GM19099 (cell line): ENCODE measurements around the gene MAP6.

Experiments used
- POLR2A ChIP-seq: IDR thresholded peaks from 3 replicates; pipeline ENCODE4 v1.6.1; 2011; ENCODE audit warnings: low read depth; ENCODE audit not compliant: insufficient read length; ENCODE audit errors: extremely low read depth

Gene MAP6

DNA sequence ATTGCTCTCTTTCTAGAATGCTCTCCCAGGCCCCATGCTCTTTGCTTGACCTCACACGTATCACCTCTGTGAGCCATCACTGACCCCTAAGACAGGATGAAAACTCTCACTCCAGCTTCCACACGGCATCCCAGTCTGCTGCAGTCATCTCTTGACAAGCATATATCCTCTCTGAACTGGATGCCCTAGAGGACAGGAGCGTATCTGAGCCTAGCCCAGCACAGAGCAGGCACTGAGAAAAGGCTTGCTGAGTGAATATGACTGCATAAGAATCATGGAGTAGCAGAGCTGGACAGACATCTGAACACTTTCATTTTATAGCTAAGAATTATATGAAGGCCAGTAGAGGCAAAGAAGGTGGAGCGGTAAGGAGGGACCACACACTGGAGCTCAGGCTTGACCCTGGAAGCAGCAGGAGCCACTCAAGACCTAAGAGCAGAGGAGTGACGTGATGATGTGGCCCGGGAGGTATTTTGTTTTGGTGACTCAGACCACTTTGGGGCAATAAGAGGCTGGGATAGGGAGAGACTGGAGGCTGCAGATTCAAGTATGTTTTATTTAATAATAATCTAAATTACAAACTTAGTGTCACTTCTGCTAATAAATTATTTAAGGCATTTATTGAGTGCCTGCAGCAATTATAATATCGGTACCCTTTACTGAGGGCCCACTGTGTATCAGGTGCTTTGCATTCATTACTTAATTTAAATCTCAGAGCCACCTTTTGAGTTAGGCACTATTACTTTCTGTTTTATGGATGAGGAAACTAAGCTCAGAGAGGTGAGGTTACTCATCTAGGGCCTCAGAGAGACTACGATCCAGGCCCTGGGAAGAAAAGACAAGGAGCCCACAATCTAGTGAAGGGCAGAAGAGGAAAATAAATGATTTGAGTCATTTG, 42.6 kb downstream of the MAP6 start:
- no peak for TF ChIP-seq POLR2A

DNA sequence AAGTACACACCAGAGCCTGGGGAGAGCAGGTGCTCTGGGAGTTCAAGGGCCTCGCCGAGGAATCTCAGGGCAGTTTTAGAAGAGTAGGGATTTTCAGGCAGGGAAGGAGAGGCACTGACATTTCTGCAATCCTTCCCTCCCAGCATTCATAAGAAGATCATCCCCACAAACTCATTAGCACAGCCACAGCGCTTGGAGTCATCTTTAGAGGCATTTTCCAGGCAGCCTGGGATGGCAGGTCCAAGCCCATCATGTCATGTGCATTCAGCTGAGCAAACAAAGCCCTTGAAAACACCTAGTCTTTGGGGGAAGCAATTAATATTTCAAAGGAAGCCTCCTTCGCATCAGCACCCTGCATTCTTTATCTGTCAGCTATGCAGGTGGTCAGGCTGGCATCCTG, 43.8 kb downstream of the MAP6 start:
- TF ChIP-seq POLR2A = no peak

DNA sequence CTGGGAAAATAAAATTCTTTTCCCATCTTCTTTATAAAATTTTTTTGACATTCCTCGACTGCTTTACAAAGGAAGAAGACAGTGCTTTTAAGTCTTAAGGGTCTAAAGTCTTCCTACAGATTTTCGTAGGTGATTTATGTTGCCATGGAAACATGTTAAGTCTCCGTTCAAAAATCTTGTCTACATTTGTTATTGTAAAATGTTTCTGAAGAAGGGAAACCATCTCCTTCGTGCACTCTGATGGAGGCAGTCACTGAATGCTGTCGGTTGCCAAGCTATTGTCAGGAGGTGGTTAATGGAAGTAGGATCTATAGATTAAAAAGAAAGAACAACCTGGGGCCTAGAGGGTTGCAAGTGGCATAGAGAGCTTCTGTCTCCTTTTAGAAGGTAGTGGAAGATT, 52.6 kb downstream of the MAP6 start:
- TF ChIP-seq POLR2A = no peak

GRCh38 chr11:75615751-75616150, 53.1 kb downstream of the MAP6 start:
- no peak for TF ChIP-seq POLR2A

DNA sequence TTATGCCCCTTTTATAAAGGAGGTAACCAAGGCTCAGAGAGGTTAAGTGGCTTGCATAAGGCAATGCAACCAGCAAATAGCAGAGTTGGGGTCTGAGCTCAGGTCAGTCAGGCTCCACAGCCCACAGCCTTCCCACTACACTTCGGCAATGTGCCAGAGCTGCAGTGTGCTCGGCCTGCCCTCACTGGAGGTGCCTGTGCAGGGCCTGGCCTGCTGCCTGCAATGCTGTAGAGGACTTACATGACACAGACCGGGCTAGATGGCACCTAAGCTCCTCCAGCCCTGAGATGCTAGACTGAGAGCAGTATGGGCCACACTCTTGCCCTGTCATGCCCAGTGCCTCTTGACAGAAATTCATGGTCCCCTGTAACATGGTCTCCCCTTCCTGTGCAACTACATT, 57.0 kb downstream of the MAP6 start:
- no peak for TF ChIP-seq POLR2A

GRCh38 chr11:75606099-75606498, 62.7 kb downstream of the MAP6 start:
- no peak for TF ChIP-seq POLR2A

DNA sequence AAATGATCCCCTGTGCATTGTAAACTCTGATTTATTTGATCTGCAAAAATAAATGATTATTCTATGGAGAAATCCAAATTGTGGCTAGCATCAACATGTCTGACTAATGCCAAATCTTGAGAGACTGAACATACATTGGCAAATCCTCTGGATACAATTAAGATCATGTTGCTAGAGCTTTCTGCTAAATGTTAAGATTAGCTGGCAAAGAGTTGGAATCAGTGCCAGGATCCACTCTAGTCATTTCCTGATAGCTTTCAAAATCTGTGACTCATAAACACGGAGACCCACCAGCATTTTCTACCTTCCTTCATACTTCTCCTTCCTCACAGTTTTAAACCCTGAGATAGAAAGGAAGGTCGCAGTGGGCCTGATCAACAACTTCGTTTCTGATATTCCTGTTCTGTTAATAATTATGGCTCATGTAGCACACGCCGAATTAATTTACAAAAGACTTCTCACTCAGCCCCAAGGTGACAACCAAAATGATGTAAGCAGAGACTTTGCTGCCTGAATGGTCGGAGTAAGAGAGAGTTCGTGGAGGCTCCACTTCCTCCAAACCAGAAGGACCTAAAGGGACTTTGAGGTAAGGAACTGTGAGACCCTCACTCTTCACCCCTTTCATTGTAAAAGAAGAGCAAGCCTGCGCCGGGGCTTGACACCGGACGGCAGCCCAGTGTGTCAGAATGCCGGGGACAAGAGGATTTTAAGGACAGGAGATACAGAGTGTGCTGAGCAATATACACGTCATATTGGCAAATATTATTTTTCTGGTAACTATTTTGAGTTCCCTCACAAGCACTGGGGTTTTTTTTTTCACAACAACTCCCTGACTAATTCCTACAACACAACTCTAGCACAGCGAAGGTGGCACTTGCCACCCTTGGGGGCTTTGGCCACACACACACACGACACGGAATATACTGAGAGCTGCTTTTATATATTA, 64.8 kb downstream of the MAP6 start:
- TF ChIP-seq POLR2A = no peak

DNA sequence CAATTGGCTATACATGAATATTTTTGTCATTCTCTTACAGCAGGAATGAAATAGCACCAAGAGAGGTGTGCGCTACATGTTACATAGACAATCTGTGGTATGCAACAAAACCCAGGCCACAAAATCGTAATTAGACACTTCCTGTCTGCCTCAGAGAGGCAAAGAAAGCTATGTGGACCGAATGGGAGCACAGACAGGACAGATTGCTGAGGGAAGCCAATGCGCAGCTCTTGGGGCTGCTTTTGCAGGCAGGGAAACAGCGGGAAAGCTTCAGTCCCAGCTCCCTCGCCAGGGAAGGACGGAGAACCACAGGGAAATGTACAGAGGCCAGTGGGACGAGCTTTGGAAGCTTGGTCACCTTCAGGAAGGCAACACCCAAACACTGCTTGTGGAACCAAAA, 65.9 kb downstream of the MAP6 start:
- TF ChIP-seq POLR2A = no peak

- no peak for TF ChIP-seq POLR2A
Measured at GRCh38 chr11:75601494-75601893, 67.3 kb downstream of the MAP6 start.

- TF ChIP-seq POLR2A = no peak
Measured at GRCh38 chr11:75600356-75600755, 68.5 kb downstream of the MAP6 start.

GRCh38 chr11:75598900-75599299, 69.9 kb downstream of the MAP6 start:
- TF ChIP-seq POLR2A = no peak

GRCh38 chr11:75598264-75598663, 70.6 kb downstream of the MAP6 start:
- no peak for TF ChIP-seq POLR2A

- TF ChIP-seq POLR2A = no peak
Measured at GRCh38 chr11:75597636-75598035, 71.2 kb downstream of the MAP6 start.

DNA sequence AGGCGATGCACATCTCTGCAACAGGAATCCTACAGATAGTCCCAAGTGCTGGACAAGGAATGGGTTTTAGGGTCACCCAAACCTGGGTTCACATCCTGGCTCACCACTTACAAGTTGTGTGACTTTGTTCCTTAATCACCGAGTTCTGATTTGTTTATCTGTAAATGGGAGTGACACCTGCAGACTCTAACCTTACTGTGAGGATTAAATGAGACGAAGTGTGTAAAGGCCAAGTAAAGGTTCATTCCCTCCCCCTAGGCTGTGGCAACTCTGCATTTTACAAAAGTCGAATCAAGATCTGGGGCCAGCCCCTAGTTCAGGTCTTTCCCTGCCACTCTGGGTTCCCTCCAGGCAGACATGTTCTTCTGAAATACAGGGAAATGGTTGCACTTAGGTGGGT, 71.9 kb downstream of the MAP6 start:
- no peak for TF ChIP-seq POLR2A

- TF ChIP-seq POLR2A = no peak
Measured at GRCh38 chr11:75595429-75595828, 73.4 kb downstream of the MAP6 start.

GRCh38 chr11:75594211-75594610, 74.6 kb downstream of the MAP6 start:
- no peak for TF ChIP-seq POLR2A
